ENCODE measurements around the gene DIS3L2.

DIS3L2 gene

DNA sequence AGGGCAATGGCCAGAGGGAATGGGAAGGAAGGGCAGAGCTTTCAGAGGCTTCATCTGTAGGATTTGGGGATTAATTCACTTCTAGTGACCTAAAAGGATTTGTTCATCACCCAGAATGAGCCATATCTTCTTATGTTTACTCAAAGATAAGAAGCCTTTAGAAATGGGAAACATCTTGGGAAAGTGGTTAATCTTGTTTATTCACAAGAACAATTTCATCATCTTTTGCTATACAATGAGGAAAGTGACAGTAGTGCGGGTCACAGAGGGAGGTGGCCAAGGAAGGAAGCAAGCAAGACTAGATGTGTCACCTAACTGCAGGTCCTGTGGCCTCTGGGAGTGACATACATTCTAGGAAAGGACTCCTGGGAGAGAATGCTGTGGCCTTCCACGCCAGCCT is 276.6 kb downstream of the DIS3L2 start:
- H3K36me3 ChIP-seq = 0 out of 2 replicates have a peak, but pooled peaks cover 3% of the 10 kb centered on the region
- H3K9me3 ChIP-seq (ENCODE audit: severe bottlenecking) = no peaks in the 10 kb centered on the region
- DNase-seq = no peak
- TF ChIP-seq, protein P1, sequence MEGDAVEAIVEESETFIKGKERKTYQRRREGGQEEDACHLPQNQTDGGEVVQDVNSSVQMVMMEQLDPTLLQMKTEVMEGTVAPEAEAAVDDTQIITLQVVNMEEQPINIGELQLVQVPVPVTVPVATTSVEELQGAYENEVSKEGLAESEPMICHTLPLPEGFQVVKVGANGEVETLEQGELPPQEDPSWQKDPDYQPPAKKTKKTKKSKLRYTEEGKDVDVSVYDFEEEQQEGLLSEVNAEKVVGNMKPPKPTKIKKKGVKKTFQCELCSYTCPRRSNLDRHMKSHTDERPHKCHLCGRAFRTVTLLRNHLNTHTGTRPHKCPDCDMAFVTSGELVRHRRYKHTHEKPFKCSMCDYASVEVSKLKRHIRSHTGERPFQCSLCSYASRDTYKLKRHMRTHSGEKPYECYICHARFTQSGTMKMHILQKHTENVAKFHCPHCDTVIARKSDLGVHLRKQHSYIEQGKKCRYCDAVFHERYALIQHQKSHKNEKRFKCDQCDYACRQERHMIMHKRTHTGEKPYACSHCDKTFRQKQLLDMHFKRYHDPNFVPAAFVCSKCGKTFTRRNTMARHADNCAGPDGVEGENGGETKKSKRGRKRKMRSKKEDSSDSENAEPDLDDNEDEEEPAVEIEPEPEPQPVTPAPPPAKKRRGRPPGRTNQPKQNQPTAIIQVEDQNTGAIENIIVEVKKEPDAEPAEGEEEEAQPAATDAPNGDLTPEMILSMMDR (IDR thresholded peaks at IDR 0.05; ENCODE audit: low read depth, low read length) = no peak
- no peak overlapping the region for H3K4me3 ChIP-seq (ENCODE audit: low read depth, low read length)
- no peaks in the 10 kb centered on the region for H3K27me3 ChIP-seq (ENCODE audit: insufficient read depth, low read depth, severe bottlenecking)
- no peak overlapping the region for H3K27ac ChIP-seq

DNA sequence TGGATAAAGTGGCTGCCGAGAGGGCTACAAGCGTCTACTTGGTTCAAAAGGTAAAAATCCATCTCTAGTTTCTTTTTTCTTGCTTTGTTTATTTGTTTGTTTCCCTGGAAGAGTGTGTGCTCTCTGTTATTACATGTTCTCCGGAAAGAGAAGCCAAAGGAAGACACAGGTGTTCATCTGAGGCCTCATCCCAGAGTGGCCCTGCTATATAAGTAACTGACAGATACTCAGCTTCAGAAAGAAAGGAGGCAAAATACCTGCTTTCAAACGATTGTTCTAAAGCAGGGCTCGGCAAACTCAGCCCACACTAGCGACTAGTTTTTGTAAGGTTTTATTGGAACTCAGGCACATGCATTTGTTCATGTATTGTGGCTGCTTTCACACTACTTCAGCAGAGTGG is 277.1 kb downstream of the DIS3L2 start:
- Histone ChIP-seq H3K36me3 (0 out of 2 replicates have a peak, but pooled peaks cover 3% of the 10 kb centered on the region), H3K27ac (no peak overlapping the region), H3K4me3 (ENCODE audit: low read depth, low read length) (no peak overlapping the region), H3K27me3 (ENCODE audit: insufficient read depth, low read depth, severe bottlenecking) (no peaks in the 10 kb centered on the region), H3K9me3 (ENCODE audit: severe bottlenecking) (no peaks in the 10 kb centered on the region)
- no peak for DNase-seq
- TF ChIP-seq, protein P1 (IDR thresholded peaks at IDR 0.05; ENCODE audit: low read depth, low read length) = no peak

DNA sequence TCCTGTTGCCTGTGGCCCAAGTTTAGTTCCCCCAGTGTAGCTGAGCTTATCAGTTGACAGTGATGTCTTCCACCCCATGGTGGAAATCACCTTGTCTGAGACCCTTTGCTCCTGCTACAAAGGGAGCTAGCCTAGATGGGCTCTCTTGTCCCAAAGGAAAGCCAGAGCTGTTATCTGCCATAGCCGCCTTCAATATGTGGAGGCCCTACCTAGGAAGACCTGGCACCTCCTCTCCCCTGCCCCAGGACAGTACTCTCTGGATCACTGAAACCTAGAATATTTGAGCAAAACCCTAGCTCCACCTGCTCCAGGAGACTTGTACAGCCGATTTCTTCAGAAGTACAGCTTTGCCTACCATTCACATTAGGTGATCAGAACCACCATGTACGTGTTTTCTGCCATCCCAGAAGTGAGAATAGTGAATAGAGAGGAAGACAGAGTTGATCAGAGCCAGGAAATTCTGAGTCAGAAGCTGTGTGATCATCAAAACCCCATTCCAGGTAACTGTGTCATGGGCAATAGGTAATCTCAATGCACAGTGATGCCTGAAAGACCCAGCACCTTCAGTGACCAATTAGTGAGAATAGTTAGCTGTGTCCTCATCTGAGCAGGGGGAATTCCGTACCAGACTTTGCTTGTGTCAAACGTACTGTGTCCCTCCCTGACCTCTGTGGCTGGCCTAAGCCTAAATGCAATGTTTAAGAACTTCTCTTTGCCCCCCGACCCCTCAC is 278.6 kb downstream of the DIS3L2 start:
- Histone ChIP-seq H3K27ac (no peak overlapping the region), H3K36me3 (0 out of 2 replicates have a peak, but pooled peaks cover 3% of the 10 kb centered on the region), H3K9me3 (ENCODE audit: severe bottlenecking) (no peaks in the 10 kb centered on the region), H3K4me3 (ENCODE audit: low read depth, low read length) (no peak overlapping the region), H3K27me3 (ENCODE audit: insufficient read depth, low read depth, severe bottlenecking) (no peaks in the 10 kb centered on the region)
- TF ChIP-seq, protein P1 (IDR thresholded peaks at IDR 0.05; ENCODE audit: low read depth, low read length) = no peak
- no peak for DNase-seq

DNA sequence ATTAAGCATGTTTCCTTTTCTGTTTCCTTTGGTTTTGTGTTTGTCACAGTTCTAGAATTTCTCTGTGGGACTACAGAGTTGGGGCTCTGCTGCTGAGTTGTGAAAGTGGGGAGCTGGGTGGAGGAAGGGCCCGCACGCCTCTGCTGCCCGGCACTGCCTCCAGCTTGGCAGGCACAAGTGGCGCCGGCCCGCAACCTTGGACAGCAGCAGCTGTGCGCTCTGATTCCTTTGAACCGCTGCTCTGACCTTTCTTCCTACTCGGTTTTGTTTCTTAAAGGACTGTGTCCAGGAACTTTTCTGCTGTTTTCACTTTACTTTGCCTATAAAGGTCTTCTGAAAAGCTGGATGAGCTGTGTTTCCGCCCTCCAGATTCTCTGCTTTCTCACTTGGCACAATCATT is 279.4 kb downstream of the DIS3L2 start:
- Histone ChIP-seq H3K27me3 (ENCODE audit: insufficient read depth, low read depth, severe bottlenecking) (no peaks in the 10 kb centered on the region), H3K27ac (no peak overlapping the region), H3K9me3 (ENCODE audit: severe bottlenecking) (no peaks in the 10 kb centered on the region), H3K4me3 (ENCODE audit: low read depth, low read length) (no peak overlapping the region), H3K36me3 (0 out of 2 replicates have a peak, but pooled peaks cover 3% of the 10 kb centered on the region)
- TF ChIP-seq, protein P1 (IDR thresholded peaks at IDR 0.05; ENCODE audit: low read depth, low read length) = no peak
- DNase-seq = no peak

DNA sequence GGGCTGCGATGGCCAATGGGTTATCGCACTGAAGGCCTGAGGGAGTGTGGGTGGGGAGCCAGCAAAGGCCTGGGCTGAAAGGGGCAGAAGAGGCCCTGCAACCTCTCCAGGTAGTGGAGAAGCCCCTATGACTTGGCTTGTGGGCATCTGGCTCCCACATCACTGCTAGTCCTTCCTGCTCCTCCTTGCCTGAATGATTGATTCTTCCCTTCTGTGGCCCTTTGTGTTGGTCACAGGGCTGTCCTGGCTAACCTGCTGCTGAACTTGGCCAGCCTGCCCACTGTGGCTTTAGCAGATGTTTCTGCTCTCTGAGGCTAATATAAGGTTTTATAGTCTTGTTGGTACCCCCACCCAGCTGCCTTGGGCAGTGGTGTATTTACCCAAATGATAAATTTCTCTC is 280.8 kb downstream of the DIS3L2 start:
- DNase-seq = no peak
- Histone ChIP-seq H3K9me3 (ENCODE audit: severe bottlenecking) (no peaks in the 10 kb centered on the region), H3K27me3 (ENCODE audit: insufficient read depth, low read depth, severe bottlenecking) (no peaks in the 10 kb centered on the region), H3K27ac (no peak overlapping the region), H3K4me3 (ENCODE audit: low read depth, low read length) (no peak overlapping the region), H3K36me3 (0 out of 2 replicates have a peak, but pooled peaks cover 3% of the 10 kb centered on the region)
- TF ChIP-seq, protein P1 (IDR thresholded peaks at IDR 0.05; ENCODE audit: low read depth, low read length) = no peak

DNA sequence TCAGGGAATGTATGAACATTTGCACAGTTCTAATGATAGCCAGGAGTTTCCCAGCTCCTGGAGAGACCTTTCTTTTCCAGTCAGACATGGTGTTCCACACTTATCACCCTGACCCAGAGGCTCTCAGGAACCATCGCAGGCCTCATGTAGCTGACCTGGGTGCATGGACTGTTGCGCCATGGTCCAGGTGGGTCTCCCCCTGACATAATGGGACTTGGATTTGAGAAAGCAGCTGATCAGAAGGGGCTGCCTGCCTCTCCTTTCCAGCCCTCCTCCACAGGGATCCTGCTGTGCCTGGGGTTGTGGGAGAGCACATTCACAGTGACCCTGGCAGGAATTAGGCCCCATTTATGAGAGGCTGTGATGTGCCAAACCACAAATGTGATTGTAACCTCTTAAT is 283.6 kb downstream of the DIS3L2 start:
- H3K27me3 ChIP-seq (ENCODE audit: insufficient read depth, low read depth, severe bottlenecking) = no peaks in the 10 kb centered on the region
- no peak for DNase-seq
- TF ChIP-seq, protein P1 (IDR thresholded peaks at IDR 0.05; ENCODE audit: low read depth, low read length) = no peak
- no peak overlapping the region for H3K4me3 ChIP-seq (ENCODE audit: low read depth, low read length)
- no peaks in the 10 kb centered on the region for H3K36me3 ChIP-seq
- H3K9me3 ChIP-seq (ENCODE audit: severe bottlenecking) = no peaks in the 10 kb centered on the region
- no peak overlapping the region for H3K27ac ChIP-seq

All from WERI-Rb-1 (cell line).